GM10248 (cell line): ENCODE results near the gene QKI.

Experiments
- CTCF ChIA-PET: fragments of 300-600 bp; sonication (Branson Sonifier 250); formaldehyde crosslinking; extraction: SDS; loops from one replicate; lab custom pipeline; 2021; ENCODE audit warnings: antibody characterized with exemption; lab: Yijun Ruan, JAX
- POLR2A ChIA-PET: fragments of 350-650 bp; sonication (Branson Sonifier 250); formaldehyde crosslinking; extraction: SDS; loops from one replicate; lab custom pipeline; 2020; ENCODE audit warnings: antibody characterized with exemption; lab: Yijun Ruan, JAX
- DNase-seq: peaks from one replicate; pipeline ENCODE4 v3.0.0; 2012; ENCODE audit errors: extremely low spot score
- TF ChIP-seq, protein P1 (sequence below): IDR thresholded peaks from 2 replicates; pipeline ENCODE4 v1.5.1; 2012; ENCODE audit warnings: mild to moderate bottlenecking, low read depth; ENCODE audit errors: extremely low read depth, missing control alignments, control extremely low read depth

QKI gene

DNA sequence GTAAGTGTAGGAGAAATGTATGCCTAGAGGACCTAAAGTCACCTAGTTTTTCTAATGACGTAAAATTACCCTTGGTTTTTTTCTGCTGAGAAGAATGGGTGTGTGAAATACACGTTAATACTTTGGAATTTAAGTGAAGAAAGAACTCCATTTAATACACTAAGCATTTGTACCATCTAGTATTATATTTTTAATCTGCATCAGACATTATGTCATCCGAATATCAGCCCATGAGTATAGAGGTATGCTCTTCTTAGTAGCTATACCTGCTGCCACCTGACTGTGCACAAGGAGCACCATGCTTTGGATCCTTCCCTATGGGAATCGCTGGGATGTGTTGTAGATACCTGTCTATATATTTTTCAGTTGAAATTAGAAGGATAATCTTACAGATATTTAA is 106.4 kb downstream of the QKI start:
- ChIA-PET CTCF (interaction anchor here (2.3 kb wide), 1 partner anchor 8 kb away, joined by 6 read pairs; no protein-coding TSS in a partner anchor), POLR2A (no interaction called here)
- TF ChIP-seq, protein P1, sequence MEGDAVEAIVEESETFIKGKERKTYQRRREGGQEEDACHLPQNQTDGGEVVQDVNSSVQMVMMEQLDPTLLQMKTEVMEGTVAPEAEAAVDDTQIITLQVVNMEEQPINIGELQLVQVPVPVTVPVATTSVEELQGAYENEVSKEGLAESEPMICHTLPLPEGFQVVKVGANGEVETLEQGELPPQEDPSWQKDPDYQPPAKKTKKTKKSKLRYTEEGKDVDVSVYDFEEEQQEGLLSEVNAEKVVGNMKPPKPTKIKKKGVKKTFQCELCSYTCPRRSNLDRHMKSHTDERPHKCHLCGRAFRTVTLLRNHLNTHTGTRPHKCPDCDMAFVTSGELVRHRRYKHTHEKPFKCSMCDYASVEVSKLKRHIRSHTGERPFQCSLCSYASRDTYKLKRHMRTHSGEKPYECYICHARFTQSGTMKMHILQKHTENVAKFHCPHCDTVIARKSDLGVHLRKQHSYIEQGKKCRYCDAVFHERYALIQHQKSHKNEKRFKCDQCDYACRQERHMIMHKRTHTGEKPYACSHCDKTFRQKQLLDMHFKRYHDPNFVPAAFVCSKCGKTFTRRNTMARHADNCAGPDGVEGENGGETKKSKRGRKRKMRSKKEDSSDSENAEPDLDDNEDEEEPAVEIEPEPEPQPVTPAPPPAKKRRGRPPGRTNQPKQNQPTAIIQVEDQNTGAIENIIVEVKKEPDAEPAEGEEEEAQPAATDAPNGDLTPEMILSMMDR = no peak
- DNase-seq = no peak

DNA sequence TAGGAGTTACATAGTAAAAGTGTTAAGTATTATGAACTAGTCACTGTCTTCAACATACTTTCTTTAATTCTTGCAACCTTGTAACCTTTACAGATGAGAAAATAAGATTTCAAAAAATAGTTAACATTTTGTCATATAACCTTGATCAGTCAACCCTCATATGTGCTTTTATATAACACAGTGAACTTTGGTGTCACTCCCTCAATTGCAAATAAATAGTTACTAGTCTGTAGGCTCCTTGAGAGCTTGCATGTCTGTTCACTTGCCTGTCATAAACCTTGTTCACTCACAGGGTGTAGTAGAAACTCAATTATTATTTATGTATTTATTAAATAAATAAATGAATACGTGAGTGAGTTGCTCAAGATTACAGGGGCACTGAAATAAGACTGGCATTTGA is 107.5 kb downstream of the QKI start:
- TF ChIP-seq, protein P1 = no peak
- POLR2A ChIA-PET = no interaction called here
- CTCF ChIA-PET = interaction anchor here (2.4 kb wide), 1 partner anchor 20 kb away, joined by 6 read pairs; no protein-coding TSS in a partner anchor
- DNase-seq = no peak

DNA sequence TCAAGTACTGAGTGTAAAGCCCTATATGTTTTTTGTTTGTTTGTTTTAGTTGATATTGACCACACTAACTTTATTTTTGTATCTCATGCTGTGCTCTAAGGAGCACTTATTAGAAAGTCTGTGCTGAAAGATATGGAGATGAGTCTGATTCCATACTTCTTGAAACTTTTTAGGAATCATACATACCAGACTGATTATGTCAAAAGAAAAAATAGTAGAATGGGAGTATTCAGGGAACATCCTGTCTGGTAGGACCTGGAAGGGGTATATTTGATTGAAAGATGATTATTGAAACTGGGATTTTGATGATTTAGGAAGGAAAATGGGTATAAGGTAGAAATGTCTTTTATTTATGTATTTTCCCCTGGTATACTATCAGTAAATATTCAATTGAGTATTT is 111.4 kb downstream of the QKI start:
- TF ChIP-seq, protein P1 = no peak
- CTCF ChIA-PET = interaction anchor here (1.0 to 1.5 kb wide), 2 partner anchors 10 to 24 kb away, joined by 3 to 4 read pairs; no protein-coding TSS in a partner anchor
- POLR2A ChIA-PET = no interaction called here
- no peak for DNase-seq

DNA sequence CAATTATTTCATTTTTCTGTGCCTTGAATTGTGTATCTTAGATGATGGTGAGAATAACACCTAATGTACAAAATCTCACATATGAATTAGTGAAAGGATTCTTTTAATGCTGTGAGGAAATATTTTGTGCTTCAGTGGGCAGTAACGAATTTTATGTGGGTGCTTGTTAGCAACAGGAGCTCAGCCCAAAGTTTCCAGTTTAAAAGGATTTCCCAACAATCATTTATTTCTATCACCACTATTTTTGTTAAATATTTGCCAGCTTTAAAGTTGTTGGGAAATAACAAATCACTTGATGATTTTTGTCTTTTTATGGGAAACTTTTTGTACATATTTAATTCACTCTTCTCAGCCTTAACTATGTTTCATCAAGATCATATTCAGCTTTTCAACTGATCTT is 111.8 kb downstream of the QKI start:
- CTCF ChIA-PET = interaction anchor here (1.0 kb wide), 1 partner anchor 24 kb away, joined by 3 read pairs; no protein-coding TSS in a partner anchor
- POLR2A ChIA-PET = no interaction called here
- no peak for DNase-seq
- TF ChIP-seq, protein P1 = no peak

DNA sequence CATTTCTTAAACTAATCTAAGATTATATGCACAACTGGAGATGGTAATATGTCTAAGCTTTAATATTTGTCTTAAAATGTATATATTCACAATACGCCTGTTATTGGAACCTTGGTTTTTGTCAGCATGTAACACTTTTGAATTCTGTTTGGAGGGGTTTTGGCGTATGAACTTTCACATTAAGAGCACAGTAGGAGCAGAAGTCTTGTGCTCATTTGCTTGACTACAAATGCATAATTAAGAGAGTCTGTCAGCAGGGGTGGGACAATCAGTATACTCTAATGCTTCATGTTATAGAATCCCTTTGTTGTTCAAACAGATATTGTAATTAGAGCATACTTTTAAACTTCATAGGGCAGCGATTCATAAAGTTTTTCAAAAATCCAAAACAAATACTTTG is 112.8 kb downstream of the QKI start:
- TF ChIP-seq, protein P1 = no peak
- POLR2A ChIA-PET = no interaction called here
- DNase-seq = no peak
- CTCF ChIA-PET = interaction anchor here (1.2 to 2.0 kb wide), 2 partner anchors 11 to 46 kb away, joined by 3 to 4 read pairs; no protein-coding TSS in a partner anchor

DNA sequence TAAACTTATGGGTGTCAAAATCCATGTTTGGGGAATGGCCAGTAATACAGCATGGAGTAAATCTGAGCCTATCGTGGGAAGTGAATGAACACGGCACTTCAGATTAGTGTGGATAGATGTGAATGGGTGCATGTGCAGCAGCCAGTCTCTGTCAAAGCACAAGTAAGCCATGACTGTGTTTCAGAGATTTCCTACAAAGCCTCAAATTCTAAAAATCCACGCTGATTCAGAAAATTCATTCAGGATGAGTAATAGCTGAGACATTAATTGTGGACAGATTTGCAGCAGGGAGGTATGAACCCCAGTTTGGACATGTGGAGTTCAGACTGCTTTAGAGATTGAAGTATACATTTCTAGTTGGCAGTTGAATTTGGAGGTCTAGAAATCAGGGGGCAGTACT is 115.1 kb downstream of the QKI start:
- ChIA-PET CTCF (interaction anchor here (1.2 to 2.1 kb wide), 4 partner anchors 10 to 43 kb away, joined by 4 to 6 read pairs (median 5); no protein-coding TSS in a partner anchor), POLR2A (no interaction called here)
- DNase-seq = no peak
- TF ChIP-seq, protein P1 = no peak

DNA sequence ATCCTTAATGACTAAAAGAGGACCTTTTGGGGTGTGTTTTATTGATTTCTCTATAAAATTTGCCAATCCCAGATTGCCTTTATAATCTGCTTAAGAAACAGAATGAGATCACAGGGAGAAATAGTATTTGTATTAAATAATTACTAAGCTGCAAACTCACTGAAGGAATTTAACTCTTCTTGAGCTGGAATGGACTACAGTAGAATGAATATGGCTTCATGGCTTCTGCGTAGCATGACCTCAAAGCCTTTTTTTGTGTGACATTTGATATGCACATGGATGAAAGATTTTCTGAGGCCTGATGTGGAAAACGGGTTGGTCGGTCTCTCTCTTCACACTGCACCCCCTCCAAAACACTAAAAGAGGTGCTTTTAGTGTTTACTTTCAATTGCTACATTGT is 115.9 kb downstream of the QKI start:
- no peak for DNase-seq
- ChIA-PET CTCF (interaction anchor here (1.0 to 1.2 kb wide), 2 partner anchors 22 to 29 kb away, joined by 3 to 4 read pairs; no protein-coding TSS in a partner anchor), POLR2A (no interaction called here)
- TF ChIP-seq, protein P1 = no peak
